NCI-H345 treated with DMSO at 0.1 percent for 48 hours (cell line): ENCODE data around the gene HOXC12.

Experiments
- DNase-seq: peaks from one replicate; lab custom pipeline; 2025; ENCODE audit not compliant: unreplicated experiment; lab: John Stamatoyannopoulos, UW

Gene HOXC12

GRCh38 chr12:54006559-54007220, 52.0 kb downstream of the HOXC12 start:
- no peak for DNase-seq

GRCh38 chr12:54007538-54008259, 53.0 kb downstream of the HOXC12 start:
- no peak for DNase-seq

GRCh38 chr12:54008260-54008552, 53.5 kb downstream of the HOXC12 start:
- no peak for DNase-seq
